Right hindlimb (tissue), 1 donor: ENCODE data around the gene ALDH1B1.

Source experiments
- DNase-seq: peaks from one replicate; pipeline ENCODE4 v3.0.0-alpha.2; 2018

ALDH1B1 gene

GRCh38 chr9:38418366-38418765 is 25.9 kb downstream of the ALDH1B1 start:
- DNase-seq, result no peak

- no peak for DNase-seq
These were observed 26.7 kb downstream of the ALDH1B1 start for GRCh38 chr9:38419181-38419580.

GRCh38 chr9:38421498-38422211 is 29.2 kb downstream of the ALDH1B1 start:
- DNase-seq, result no peak

GRCh38 chr9:38422555-38423260 is 30.2 kb downstream of the ALDH1B1 start:
- no peak for DNase-seq

GRCh38 chr9:38423273-38423972 is 30.9 kb downstream of the ALDH1B1 start:
- no peak for DNase-seq

- no peak for DNase-seq
These were observed 31.7 kb downstream of the ALDH1B1 start, which contains the start of gene IGFBPL1 for GRCh38 chr9:38423973-38424843. Gene IGFBPL1 (minus strand): TSS chr9:38424454. CDS start chr9:38424424, 30 bp downstream.

- DNase-seq, result no peak
These were observed 32.4 kb downstream of the ALDH1B1 start for GRCh38 chr9:38424918-38425317.

- no peak for DNase-seq
These were observed 35.6 kb downstream of the ALDH1B1 start for GRCh38 chr9:38428062-38428461.

GRCh38 chr9:38431116-38431515 is 38.6 kb downstream of the ALDH1B1 start:
- DNase-seq, result no peak

- DNase-seq, result no peak
These were observed 40.5 kb downstream of the ALDH1B1 start for GRCh38 chr9:38432922-38433510.

GRCh38 chr9:38434365-38434764 is 41.9 kb downstream of the ALDH1B1 start:
- DNase-seq, result no peak

- no peak for DNase-seq
These were observed 42.4 kb downstream of the ALDH1B1 start for GRCh38 chr9:38434853-38435252.

GRCh38 chr9:38435521-38435920 is 43.0 kb downstream of the ALDH1B1 start:
- DNase-seq, result no peak

GRCh38 chr9:38436708-38437107 is 44.2 kb downstream of the ALDH1B1 start:
- no peak for DNase-seq

GRCh38 chr9:38437193-38437823 is 44.8 kb downstream of the ALDH1B1 start:
- no peak for DNase-seq

- DNase-seq, result no peak
These were observed 46.9 kb downstream of the ALDH1B1 start for GRCh38 chr9:38439291-38439915.

- DNase-seq, result no peak
These were observed 47.4 kb downstream of the ALDH1B1 start for GRCh38 chr9:38439916-38440301.

GRCh38 chr9:38440516-38440915 is 48.0 kb downstream of the ALDH1B1 start:
- DNase-seq, result no peak

GRCh38 chr9:38441347-38442085 is 49.0 kb downstream of the ALDH1B1 start:
- DNase-seq, result no peak

- DNase-seq, result no peak
These were observed 50.1 kb downstream of the ALDH1B1 start for GRCh38 chr9:38442473-38443096.
